GM10266 (cell line): ENCODE results near the gene MYCN.

Source experiments
- DNase-seq: peaks from one replicate; pipeline ENCODE4 v3.0.0; 2012; ENCODE audit errors: extremely low spot score
- TF ChIP-seq, protein P1 (sequence below): IDR thresholded peaks from 2 replicates; pipeline ENCODE4 v1.5.1; 2012; ENCODE audit warnings: mild to moderate bottlenecking, low read depth; ENCODE audit not compliant: control insufficient read depth, insufficient read depth; ENCODE audit errors: missing control alignments

The MYCN gene

DNA sequence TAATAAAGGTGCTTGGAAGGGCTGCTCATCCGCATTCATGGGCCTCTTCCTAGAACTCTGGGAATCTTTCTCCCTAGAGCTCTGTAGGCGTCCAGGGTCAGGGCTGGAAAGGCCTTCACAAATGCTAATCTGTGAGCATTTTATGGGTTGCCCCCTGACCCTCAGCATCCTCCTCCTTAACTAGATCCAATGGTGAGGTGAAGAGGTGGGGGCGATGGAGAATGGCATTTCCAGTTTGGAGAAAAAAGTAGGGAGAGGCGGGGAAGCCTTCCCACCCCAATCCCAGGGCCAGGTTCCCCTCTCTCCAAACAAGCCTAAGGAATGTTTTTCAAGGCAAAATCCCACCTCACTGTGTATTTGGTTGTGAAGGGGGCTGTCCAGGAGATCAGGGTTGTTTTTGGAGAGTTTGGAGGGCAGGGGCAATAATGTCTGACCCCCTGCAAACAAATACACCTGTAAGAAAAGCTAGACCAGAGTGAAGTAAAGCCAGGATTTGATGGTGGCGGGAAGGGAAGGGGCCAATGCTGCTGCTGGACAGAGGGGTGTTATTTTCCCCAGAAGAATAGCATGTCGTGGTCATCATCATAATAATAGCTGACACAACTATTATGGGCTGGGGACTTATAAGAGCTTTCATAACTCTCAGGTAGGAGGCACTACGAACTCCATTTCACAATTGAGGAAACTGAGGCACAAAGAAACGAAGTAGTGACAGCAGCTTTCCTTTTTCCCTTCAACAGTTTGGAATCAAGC, 1.4 kb upstream of the MYCN start:
- TF ChIP-seq, protein P1, sequence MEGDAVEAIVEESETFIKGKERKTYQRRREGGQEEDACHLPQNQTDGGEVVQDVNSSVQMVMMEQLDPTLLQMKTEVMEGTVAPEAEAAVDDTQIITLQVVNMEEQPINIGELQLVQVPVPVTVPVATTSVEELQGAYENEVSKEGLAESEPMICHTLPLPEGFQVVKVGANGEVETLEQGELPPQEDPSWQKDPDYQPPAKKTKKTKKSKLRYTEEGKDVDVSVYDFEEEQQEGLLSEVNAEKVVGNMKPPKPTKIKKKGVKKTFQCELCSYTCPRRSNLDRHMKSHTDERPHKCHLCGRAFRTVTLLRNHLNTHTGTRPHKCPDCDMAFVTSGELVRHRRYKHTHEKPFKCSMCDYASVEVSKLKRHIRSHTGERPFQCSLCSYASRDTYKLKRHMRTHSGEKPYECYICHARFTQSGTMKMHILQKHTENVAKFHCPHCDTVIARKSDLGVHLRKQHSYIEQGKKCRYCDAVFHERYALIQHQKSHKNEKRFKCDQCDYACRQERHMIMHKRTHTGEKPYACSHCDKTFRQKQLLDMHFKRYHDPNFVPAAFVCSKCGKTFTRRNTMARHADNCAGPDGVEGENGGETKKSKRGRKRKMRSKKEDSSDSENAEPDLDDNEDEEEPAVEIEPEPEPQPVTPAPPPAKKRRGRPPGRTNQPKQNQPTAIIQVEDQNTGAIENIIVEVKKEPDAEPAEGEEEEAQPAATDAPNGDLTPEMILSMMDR, result no peak
- DNase-seq, result no peak

DNA sequence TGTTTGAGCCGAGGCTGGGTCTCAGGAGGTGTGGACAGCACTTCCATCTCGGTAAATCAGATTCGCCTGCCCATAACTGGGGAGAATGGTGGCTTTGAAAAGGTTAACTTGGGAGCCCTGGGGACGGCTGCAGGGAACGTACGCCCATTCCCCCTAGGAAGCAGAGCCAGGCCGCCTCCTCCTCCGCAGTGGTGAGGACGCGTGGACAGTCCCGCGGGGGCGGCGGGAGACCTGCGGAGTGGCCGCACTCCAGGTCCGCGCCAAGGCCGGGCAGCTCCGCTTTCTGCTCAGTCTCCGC, 845 bp upstream of the MYCN start:
- DNase-seq, result peak; percentile 78
- TF ChIP-seq, protein P1, result peak; percentile 79

DNA sequence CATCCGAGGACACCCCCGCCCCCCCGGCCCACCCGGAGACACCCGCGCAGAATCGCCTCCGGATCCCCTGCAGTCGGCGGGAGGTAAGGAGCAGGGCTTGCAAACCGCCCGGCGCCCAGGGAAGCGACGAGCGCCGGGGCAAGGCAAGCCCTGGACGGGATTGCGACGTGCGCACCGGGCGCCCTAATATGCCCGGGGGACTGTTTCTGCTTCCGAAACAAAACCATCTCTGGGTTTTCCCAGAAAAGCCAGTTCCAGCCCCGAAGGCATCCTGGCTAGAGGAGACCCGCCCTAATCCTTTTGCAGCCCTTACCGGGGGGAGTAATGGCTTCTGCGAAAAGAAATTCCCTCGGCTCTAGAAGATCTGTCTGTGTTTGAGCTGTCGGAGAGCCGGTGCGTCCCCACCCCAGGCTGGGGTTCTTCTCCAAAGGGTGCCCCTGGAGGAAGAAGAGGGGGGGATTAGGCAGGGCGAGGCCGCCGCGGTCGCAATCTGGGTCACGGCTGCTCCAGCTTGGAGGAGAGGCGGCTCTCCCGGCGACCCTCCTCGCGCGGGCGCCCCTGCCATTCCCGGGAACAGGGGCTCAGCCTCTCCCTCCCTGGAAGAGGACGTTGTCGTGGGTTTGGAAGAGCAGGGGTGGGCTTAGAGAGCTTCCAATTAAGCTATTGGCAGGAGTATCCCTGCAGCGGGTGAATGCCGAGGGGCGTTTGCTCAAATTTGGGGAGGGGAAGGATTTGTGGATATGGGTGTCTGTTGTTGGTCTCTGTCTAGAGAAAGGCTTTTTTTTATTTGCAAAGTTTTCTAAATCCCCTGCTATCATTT, 521 bp downstream of the MYCN start:
- TF ChIP-seq, protein P1, result no peak
- peak; percentile 36 for DNase-seq

GRCh38 chr2:15941481-15941850, 1.1 kb downstream of the MYCN start:
- peak; percentile 32 for DNase-seq
- TF ChIP-seq, protein P1, result no peak

- TF ChIP-seq, protein P1, result no peak
- DNase-seq, result peak; percentile 35
These were observed 1.7 kb downstream of the MYCN start for GRCh38 chr2:15941871-15942710.

DNA sequence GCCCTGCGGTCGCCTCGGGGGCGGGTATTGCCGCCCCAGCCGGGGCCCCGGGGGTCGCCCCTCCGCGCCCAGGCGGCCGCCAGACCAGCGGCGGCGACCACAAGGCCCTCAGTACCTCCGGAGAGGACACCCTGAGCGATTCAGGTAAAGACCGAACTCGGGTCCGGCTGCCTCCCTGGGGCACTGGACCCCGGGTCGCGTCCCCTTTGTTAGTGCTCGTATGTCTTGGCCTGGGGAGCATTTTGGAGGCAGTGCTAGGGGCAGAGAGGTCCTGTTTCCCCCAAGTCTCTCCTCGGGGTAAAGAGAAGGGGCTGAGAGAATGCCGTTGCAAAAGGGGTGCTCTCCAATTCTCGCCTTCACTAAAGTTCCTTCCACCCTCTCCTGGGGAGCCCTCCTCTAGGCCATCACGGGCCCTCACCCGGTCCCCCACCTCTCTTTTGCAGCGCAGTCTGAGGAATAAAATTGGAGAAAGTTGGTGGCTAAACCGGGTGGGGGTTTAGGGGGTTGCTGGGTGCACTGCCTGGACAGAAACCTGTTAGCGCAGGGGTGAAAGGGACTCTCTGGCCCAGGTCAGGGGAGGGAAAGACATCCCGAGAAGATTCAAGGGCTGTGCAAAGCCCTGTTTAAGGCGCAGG, 2.5 kb downstream of the MYCN start:
- peak; percentile 38 for DNase-seq
- TF ChIP-seq, protein P1, result no peak
